H9 (cell line): ENCODE results near the gene MAN1A1. TPM values are rescaled to one million over a fixed set of nuclear protein-coding genes. Genes with fewer than 3 reads are reported as not detected.

Source experiments
- DNase-seq: peaks from one replicate; pipeline ENCODE4 v3.0.0-alpha.2; 2017
- H2AFZ ChIP-seq: one replicate; pipeline ENCODE4 v1.6.1; 2013; ENCODE audit warnings: mild to moderate bottlenecking, low read length, control low read depth, moderate library complexity
- H2AK5ac ChIP-seq: 2 replicates; pipeline ENCODE4 v1.6.1; 2013; ENCODE audit warnings: low read length, control low read depth, mixed read lengths; ENCODE audit not compliant: insufficient read length
- H2BK120ac ChIP-seq: one replicate; pipeline ENCODE4 v1.6.1; 2013; ENCODE audit warnings: low read depth, mild to moderate bottlenecking, low read length, control low read depth, inconsistent platforms; ENCODE audit not compliant: poor library complexity, severe bottlenecking
- H2BK12ac ChIP-seq: 2 replicates; pipeline ENCODE4 v1.6.1; 2013; ENCODE audit warnings: low read length, control low read depth, mixed read lengths, low read depth; ENCODE audit not compliant: insufficient read length
- H2BK15ac ChIP-seq: 2 replicates; pipeline ENCODE4 v1.6.1; 2013; ENCODE audit warnings: low read depth, low read length, control low read depth
- H2BK20ac ChIP-seq: one replicate; pipeline ENCODE4 v1.6.1; 2013; ENCODE audit warnings: low read depth, mild to moderate bottlenecking, low read length, control low read depth, inconsistent platforms; ENCODE audit not compliant: poor library complexity, severe bottlenecking
- H2BK5ac ChIP-seq: 2 replicates; pipeline ENCODE4 v1.6.1; 2013; ENCODE audit warnings: low read length, control low read depth, mixed read lengths; ENCODE audit not compliant: insufficient read length
- H3K14ac ChIP-seq: 2 replicates; pipeline ENCODE4 v1.6.1; 2013; ENCODE audit warnings: low read length, control low read depth; ENCODE audit not compliant: insufficient read depth
- H3K18ac ChIP-seq: 2 replicates; pipeline ENCODE4 v1.6.1; 2013; ENCODE audit warnings: low read depth, mild to moderate bottlenecking, mixed read lengths, low read length, control low read depth; ENCODE audit not compliant: insufficient read length
- H3K23ac ChIP-seq: 2 replicates; pipeline ENCODE4 v1.6.1; 2013; ENCODE audit warnings: low read length, control low read depth, mixed read lengths, low read depth; ENCODE audit not compliant: insufficient read length
- H3K23me2 ChIP-seq: 2 replicates; pipeline ENCODE4 v1.6.1; 2013; ENCODE audit warnings: low read depth, mild to moderate bottlenecking, mixed read lengths, low read length, control low read depth; ENCODE audit not compliant: insufficient read length, poor library complexity, severe bottlenecking
- H3K27ac ChIP-seq: 2 replicates; pipeline ENCODE4 v1.5.1; 2013; ENCODE audit warnings: low read length, control low read depth, mixed read lengths, low read depth; ENCODE audit not compliant: insufficient read length
- H3K27me3 ChIP-seq: 2 replicates; pipeline ENCODE4 v1.6.1; 2013; ENCODE audit warnings: low read length, control low read depth, inconsistent platforms; ENCODE audit not compliant: insufficient read depth
- H3K4ac ChIP-seq: 2 replicates; pipeline ENCODE4 v1.6.1; 2013; ENCODE audit warnings: low read depth, mild to moderate bottlenecking, control low read depth, inconsistent platforms, low read length, moderate library complexity
- H3K4me1 ChIP-seq: 2 replicates; pipeline ENCODE4 v1.6.1; 2013; ENCODE audit warnings: low read length, control low read depth, inconsistent platforms; ENCODE audit not compliant: insufficient read depth
- H3K4me2 ChIP-seq: 2 replicates; pipeline ENCODE4 v1.6.1; 2013; ENCODE audit warnings: low read length, control low read depth, mixed read lengths; ENCODE audit not compliant: insufficient read length, insufficient read depth
- H3K56ac ChIP-seq: 2 replicates; pipeline ENCODE4 v1.6.1; 2013; ENCODE audit warnings: low read depth, mild to moderate bottlenecking, mixed read lengths, low read length, control low read depth; ENCODE audit not compliant: insufficient read length
- H3K79me1 ChIP-seq: 2 replicates; pipeline ENCODE4 v1.6.1; 2013; ENCODE audit warnings: low read depth, mild to moderate bottlenecking, moderate library complexity, low read length, control low read depth, inconsistent platforms; ENCODE audit not compliant: insufficient read depth, poor library complexity, severe bottlenecking
- H3K79me2 ChIP-seq: 2 replicates; pipeline ENCODE4 v1.6.1; 2013; ENCODE audit warnings: low read length, control low read depth, inconsistent platforms; ENCODE audit not compliant: insufficient read depth
- H3K9ac ChIP-seq: 2 replicates; pipeline ENCODE4 v1.6.1; 2013; ENCODE audit warnings: low read length, control low read depth, mixed read lengths; ENCODE audit not compliant: insufficient read length; ENCODE audit errors: extremely low read depth
- H3K9me3 ChIP-seq: one replicate; pipeline ENCODE4 v1.6.1; 2013; ENCODE audit warnings: low read depth, low read length, inconsistent platforms; ENCODE audit not compliant: control insufficient read depth
- H3T11ph ChIP-seq: one replicate; pipeline ENCODE4 v1.6.1; 2013; ENCODE audit warnings: mild to moderate bottlenecking, low read length, control low read depth, inconsistent platforms
- H4K20me1 ChIP-seq: one replicate; pipeline ENCODE4 v1.6.1; 2013; ENCODE audit not compliant: control insufficient read depth, insufficient read length, insufficient read depth
- H4K5ac ChIP-seq: 2 replicates; pipeline ENCODE4 v1.6.1; 2013; ENCODE audit warnings: low read depth, mild to moderate bottlenecking, mixed read lengths, low read length, control low read depth; ENCODE audit not compliant: insufficient read length
- H4K8ac ChIP-seq: replicated peaks from 2 replicates; pipeline ENCODE4 v1.6.1; 2013; ENCODE audit warnings: low read length, control low read depth, mixed read lengths, low read depth; ENCODE audit not compliant: insufficient read length
- H4K91ac ChIP-seq: 2 replicates; pipeline ENCODE4 v1.6.1; 2013; ENCODE audit warnings: low read depth, mild to moderate bottlenecking, moderate library complexity, mixed read lengths, low read length, control low read depth; ENCODE audit not compliant: insufficient read length
- H3K27ac Mint-ChIP-seq, 3 experiments: 2 replicates in 2 of 3; 3 replicates in 1 of 3; pipeline ENCODE4 v1.8.0; 2020 to 2021; ENCODE audit warnings: mixed read lengths in 3 of 3, mild to moderate bottlenecking in 1 of 3, moderate library complexity in 1 of 3
- H3K27me3 Mint-ChIP-seq: 2 replicates; pipeline ENCODE4 v1.8.0; 2021; ENCODE audit warnings: low read depth, mild to moderate bottlenecking, moderate library complexity, mixed read lengths
- H3K36me3 Mint-ChIP-seq, 3 experiments: 2 replicates in 2 of 3; 3 replicates in 1 of 3; pipeline ENCODE4 v1.8.0; 2020 to 2021; ENCODE audit warnings: low read depth in 3 of 3, mixed read lengths in 3 of 3; ENCODE audit not compliant: insufficient read depth in 1 of 3
- H3K4me1 Mint-ChIP-seq, 2 experiments: 2 replicates each; pipeline ENCODE4 v1.8.0; 2020; ENCODE audit warnings: mixed read lengths in 2 of 2
- H3K4me3 Mint-ChIP-seq, 2 experiments: 2 replicates in 1 of 2; 3 replicates in 1 of 2; pipeline ENCODE4 v1.8.0; 2020 to 2021; ENCODE audit warnings: mild to moderate bottlenecking in 2 of 2, mixed read lengths in 2 of 2, moderate library complexity in 1 of 2
- H3K9me3 Mint-ChIP-seq, 2 experiments: 2 replicates in 1 of 2; 3 replicates in 1 of 2; pipeline ENCODE4 v1.8.0; 2020; ENCODE audit warnings: mild to moderate bottlenecking in 2 of 2, mixed read lengths in 2 of 2, moderate library complexity in 1 of 2
- WGBS: extraction: QIAGEN DNeasy Blood & Tissue Kit; methylation state at CpG from one replicate; pipeline ENCODE4 v1.1.7; 2013; ENCODE audit warnings: missing lambda C conversion rate, low lambda C conversion rate, mixed read lengths; ENCODE audit not compliant: insufficient read length; ENCODE audit errors: extremely low coverage; 5-methylcytosine and 5-hydroxymethylcytosine counted together
- total RNA-seq: library from RNA; stranded (reverse); gene quantifications from 2 replicates; pipeline ENCODE4 v1.2.1, GENCODE V29; 2021
- TF ChIP-seq, protein P1 (sequence below): fragments of 200-600 bp; sonication (generic); conservative IDR thresholded peaks from 3 replicates; pipeline ENCODE4 v1.8.0; 2021; ENCODE audit warnings: antibody characterized with exemption, mild to moderate bottlenecking

MAN1A1 gene
- total RNA-seq, 1 experiment from 2014 or later = 1.6 TPM

DNA sequence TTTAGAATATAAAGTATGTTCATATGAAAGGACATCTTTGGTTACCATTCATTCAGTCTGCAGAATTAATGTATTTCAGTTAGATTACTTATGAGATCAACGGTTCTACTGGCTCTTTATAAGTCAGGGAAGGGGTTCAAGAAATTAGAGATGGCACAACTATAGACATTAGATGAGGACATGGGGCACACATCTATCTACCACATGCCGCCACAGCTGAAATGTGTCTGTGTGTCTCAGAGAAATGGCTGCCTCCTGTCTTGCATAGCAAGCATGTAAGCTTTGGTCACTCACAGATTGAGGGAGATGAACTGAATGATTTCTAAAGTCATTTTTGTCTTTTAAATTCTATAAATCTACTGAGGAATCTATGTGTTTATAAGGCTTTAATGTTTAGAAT, 142.2 kb downstream of the MAN1A1 start:
- Histone ChIP-seq H3K4ac (no peak overlapping the region), H3K79me2 (no peaks in the 10 kb centered on the region), H2BK15ac (no peak overlapping the region), H3K18ac (no peak overlapping the region), H3K9me3 (no peaks in the 10 kb centered on the region), H3K23me2 (no peaks in the 10 kb centered on the region), H3K9ac (no peak overlapping the region), H3K79me1 (no peaks in the 10 kb centered on the region), H2AFZ (no peak overlapping the region), H4K5ac (no peak overlapping the region), H2BK12ac (no peak overlapping the region), H2BK20ac (no peak overlapping the region), H3K23ac (no peak overlapping the region), H2BK5ac (no peak overlapping the region), H3K4me1 (no peaks in the 10 kb centered on the region), H2BK120ac (no peak overlapping the region), H3K4me2 (no peak overlapping the region), H3K56ac (no peak overlapping the region), H3K27me3 (no peaks in the 10 kb centered on the region), H3K27ac (no peak overlapping the region), H4K8ac (no peak overlapping the region), H3K14ac (no peak overlapping the region), H3T11ph (no peak overlapping the region), H4K91ac (no peak overlapping the region), H2AK5ac (no peak overlapping the region), H4K20me1 (no peaks in the 10 kb centered on the region)
- no peaks in the 10 kb centered on the region for H3K36me3 Mint-ChIP-seq
- no peak for DNase-seq
- no peaks in the 10 kb centered on the region for H3K4me1 Mint-ChIP-seq
- H3K27ac Mint-ChIP-seq = no peak overlapping the region; a peak in 1 of 7 replicates
- TF ChIP-seq, protein P1, sequence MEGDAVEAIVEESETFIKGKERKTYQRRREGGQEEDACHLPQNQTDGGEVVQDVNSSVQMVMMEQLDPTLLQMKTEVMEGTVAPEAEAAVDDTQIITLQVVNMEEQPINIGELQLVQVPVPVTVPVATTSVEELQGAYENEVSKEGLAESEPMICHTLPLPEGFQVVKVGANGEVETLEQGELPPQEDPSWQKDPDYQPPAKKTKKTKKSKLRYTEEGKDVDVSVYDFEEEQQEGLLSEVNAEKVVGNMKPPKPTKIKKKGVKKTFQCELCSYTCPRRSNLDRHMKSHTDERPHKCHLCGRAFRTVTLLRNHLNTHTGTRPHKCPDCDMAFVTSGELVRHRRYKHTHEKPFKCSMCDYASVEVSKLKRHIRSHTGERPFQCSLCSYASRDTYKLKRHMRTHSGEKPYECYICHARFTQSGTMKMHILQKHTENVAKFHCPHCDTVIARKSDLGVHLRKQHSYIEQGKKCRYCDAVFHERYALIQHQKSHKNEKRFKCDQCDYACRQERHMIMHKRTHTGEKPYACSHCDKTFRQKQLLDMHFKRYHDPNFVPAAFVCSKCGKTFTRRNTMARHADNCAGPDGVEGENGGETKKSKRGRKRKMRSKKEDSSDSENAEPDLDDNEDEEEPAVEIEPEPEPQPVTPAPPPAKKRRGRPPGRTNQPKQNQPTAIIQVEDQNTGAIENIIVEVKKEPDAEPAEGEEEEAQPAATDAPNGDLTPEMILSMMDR = no peak
- H3K4me3 Mint-ChIP-seq = no peak overlapping the region
- no peaks in the 10 kb centered on the region for H3K9me3 Mint-ChIP-seq
- H3K27me3 Mint-ChIP-seq = no peaks in the 10 kb centered on the region
- WGBS = no CpG with 5 or more reads among the region's 2 CpGs
